HEK293T (cell line): ENCODE measurements around the gene DOCK3.
"Not testable (repeated sequence)": the region's sequence is repeated elsewhere in the genome, so short reads cannot be mapped to it uniquely, and the experiment has no call there.

Experiments used
- CTCF ChIA-PET: fragments of 350-600 bp; formaldehyde crosslinking; extraction: SDS; loops from one replicate; lab custom pipeline; 2021; ENCODE audit warnings: antibody characterized with exemption, inconsistent platforms; lab: Yijun Ruan, JAX
- POLR2A ChIA-PET: fragments of 350-600 bp; formaldehyde crosslinking; extraction: SDS; loops from one replicate; lab custom pipeline; 2020; ENCODE audit warnings: antibody characterized with exemption, inconsistent platforms; lab: Yijun Ruan, JAX
- DNase-seq: peaks from one replicate; pipeline ENCODE4 v3.0.0; 2012; ENCODE audit warnings: mixed read lengths; ENCODE audit errors: extremely low spot score
- ARNT ChIP-seq: fragments of 450-650 bp; IDR thresholded peaks from 2 replicates; pipeline ENCODE4 v1.6.1; 2017; ENCODE audit warnings: mild to moderate bottlenecking
- BHLHE40 ChIP-seq: fragments of 450-650 bp; IDR thresholded peaks from 2 replicates; pipeline ENCODE4 v1.6.1; 2016; ENCODE audit warnings: mild to moderate bottlenecking, moderate library complexity, borderline replicate concordance
- CTBP1 ChIP-seq: fragments of 450-650 bp; IDR thresholded peaks from 2 replicates; pipeline ENCODE4 v1.6.1; 2016; ENCODE audit warnings: borderline replicate concordance
- ELF4 ChIP-seq: fragments of 450-650 bp; IDR thresholded peaks from 2 replicates; pipeline ENCODE4 v1.6.1; 2017; ENCODE audit warnings: antibody characterized with exemption
- FOXA1 ChIP-seq: fragments of 450-650 bp; IDR thresholded peaks from 2 replicates; pipeline ENCODE4 v1.6.1; 2016; ENCODE audit warnings: mild to moderate bottlenecking
- FOXK2 ChIP-seq: fragments of 450-650 bp; IDR thresholded peaks from 2 replicates; pipeline ENCODE4 v1.6.1; 2016; ENCODE audit warnings: mild to moderate bottlenecking
- FOXM1 ChIP-seq: fragments of 450-650 bp; IDR thresholded peaks from 2 replicates; pipeline ENCODE4 v1.6.1; 2017; ENCODE audit warnings: mild to moderate bottlenecking, borderline replicate concordance
- HDGF ChIP-seq: fragments of 450-650 bp; IDR thresholded peaks from 2 replicates; pipeline ENCODE4 v1.6.1; 2017; ENCODE audit warnings: antibody characterized with exemption, borderline replicate concordance
- L3MBTL2 ChIP-seq: fragments of 450-650 bp; conservative IDR thresholded peaks from 2 replicates; pipeline ENCODE4 v1.6.1; 2016; ENCODE audit warnings: mild to moderate bottlenecking
- LEF1 ChIP-seq: fragments of 450-650 bp; IDR thresholded peaks from 2 replicates; pipeline ENCODE4 v1.6.1; 2017; ENCODE audit warnings: mild to moderate bottlenecking, borderline replicate concordance
- NFRKB ChIP-seq: fragments of 450-650 bp; IDR thresholded peaks from 2 replicates; pipeline ENCODE4 v1.6.1; 2016; ENCODE audit warnings: mild to moderate bottlenecking, moderate library complexity
- SP1 ChIP-seq: fragments of 450-650 bp; IDR thresholded peaks from 2 replicates; pipeline ENCODE4 v1.6.1; 2017
- SUZ12 ChIP-seq: fragments of 450-650 bp; IDR thresholded peaks from 2 replicates; pipeline ENCODE4 v1.6.1; 2016; ENCODE audit warnings: mild to moderate bottlenecking
- TARDBP ChIP-seq: fragments of 450-650 bp; IDR thresholded peaks from 2 replicates; pipeline ENCODE4 v1.6.1; 2016
- ZNF384 ChIP-seq: fragments of 450-650 bp; IDR thresholded peaks from 2 replicates; pipeline ENCODE4 v1.6.1; 2016
- TF ChIP-seq, protein P1 (sequence below): fragments of 450-650 bp; IDR thresholded peaks from 2 replicates; pipeline ENCODE4 v1.6.1; 2016

The DOCK3 gene

DNA sequence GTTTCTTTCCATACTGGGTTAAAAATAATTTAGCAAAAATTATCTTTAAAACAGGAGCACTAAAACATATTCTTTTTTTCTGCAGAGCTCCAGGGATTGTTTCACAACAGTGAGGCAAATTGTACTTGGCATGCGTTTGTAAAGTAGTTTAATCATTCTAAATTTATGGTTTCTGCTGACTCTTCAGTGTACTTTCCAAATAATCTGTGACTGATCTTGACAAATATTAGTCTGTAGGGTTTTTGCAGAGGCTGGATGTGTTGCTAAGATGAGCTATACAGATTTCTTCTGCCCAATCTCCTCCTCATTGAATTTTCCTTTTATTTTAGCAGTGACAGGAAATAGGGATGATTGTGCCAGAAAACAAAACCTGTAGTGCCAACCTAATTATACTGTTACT lies 382.4 kb downstream of the DOCK3 start:
- CTCF ChIA-PET = no interaction called here
- no peak for DNase-seq
- POLR2A ChIA-PET = no interaction called here
- TF ChIP-seq BHLHE40 (no peak), NFRKB (no peak), LEF1 (no peak), TARDBP (no peak), ARNT (no peak), FOXK2 (no peak), ZNF384 (no peak), HDGF (no peak), FOXA1 (no peak), SP1 (no peak), ELF4 (no peak), L3MBTL2 (no peak), FOXM1 (no peak), CTBP1 (no peak), SUZ12 (no peak)
- TF ChIP-seq, protein P1, sequence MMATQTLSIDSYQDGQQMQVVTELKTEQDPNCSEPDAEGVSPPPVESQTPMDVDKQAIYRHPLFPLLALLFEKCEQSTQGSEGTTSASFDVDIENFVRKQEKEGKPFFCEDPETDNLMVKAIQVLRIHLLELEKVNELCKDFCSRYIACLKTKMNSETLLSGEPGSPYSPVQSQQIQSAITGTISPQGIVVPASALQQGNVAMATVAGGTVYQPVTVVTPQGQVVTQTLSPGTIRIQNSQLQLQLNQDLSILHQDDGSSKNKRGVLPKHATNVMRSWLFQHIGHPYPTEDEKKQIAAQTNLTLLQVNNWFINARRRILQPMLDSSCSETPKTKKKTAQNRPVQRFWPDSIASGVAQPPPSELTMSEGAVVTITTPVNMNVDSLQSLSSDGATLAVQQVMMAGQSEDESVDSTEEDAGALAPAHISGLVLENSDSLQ = no peak

DNA sequence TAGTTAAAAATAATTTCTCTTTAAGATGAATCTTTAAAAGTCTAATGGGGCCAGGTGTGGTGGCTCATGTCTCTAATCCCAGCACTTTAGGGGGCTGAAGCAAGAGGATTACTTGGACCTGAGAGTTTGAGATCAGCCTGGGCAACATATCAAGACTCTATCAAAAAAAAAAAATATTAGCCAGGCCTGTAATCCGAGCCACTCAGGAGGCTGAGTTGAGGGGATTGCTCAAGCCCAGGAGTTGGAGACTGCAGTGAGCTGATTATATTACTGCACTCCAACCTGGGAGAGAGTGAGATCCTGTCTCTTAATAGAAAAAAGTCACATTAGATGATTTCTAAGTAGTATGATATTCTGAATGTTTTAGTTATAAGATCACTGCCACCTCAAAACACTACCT lies 388.3 kb downstream of the DOCK3 start:
- ChIA-PET POLR2A (interaction anchor here (0.6 kb wide), 1 partner anchor 245 kb away, joined by 3 read pairs; no protein-coding TSS in a partner anchor), CTCF (no interaction called here)
- no peak for TF ChIP-seq BHLHE40
- no peak for TF ChIP-seq FOXA1
- no peak for TF ChIP-seq NFRKB
- no peak for TF ChIP-seq ARNT
- TF ChIP-seq SUZ12 = no peak
- no peak for TF ChIP-seq FOXM1
- TF ChIP-seq, protein P1 = no peak
- no peak for TF ChIP-seq ELF4
- TF ChIP-seq L3MBTL2 = no peak
- TF ChIP-seq SP1 = no peak
- no peak for TF ChIP-seq ZNF384
- TF ChIP-seq TARDBP = no peak
- TF ChIP-seq FOXK2 = no peak
- TF ChIP-seq HDGF = no peak
- no peak for TF ChIP-seq LEF1
- no peak for TF ChIP-seq CTBP1
- DNase-seq = no peak

DNA sequence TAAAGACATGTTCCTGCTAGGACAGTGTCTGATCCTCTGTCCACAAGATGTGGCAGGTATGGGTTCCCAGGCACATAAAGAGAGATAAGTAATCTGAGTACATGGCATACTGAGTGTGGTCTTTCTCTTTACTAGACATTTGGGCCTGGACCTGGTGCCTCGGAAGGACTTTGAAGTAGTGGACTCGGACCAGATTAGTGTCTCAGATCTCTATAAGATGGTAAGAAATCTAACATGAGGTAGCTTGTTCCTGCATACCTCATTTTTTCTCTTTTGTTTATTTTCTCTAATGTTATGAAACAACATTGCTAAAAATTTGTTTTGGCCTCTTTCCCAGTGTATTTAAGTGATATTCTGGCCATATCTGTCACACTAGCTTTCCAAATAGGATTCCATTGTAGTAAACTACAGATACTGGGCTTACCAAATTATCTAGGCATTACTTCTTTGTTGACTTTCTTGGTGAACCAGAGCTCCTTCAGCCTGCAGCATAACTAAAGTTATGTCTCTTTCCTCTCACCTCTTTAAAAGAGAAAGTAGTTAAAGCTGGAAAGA lies 400.6 kb downstream of the DOCK3 start:
- DNase-seq = no peak
- TF ChIP-seq FOXA1 (no peak), L3MBTL2 (no peak), HDGF (no peak), ARNT (no peak), TARDBP (no peak)
- ChIA-PET CTCF (interaction anchor here (0.5 to 0.7 kb wide), 3 partner anchors 11 to 1595 kb away, joined by 3 to 4 read pairs (median 3); no protein-coding TSS in a partner anchor), POLR2A (no interaction called here)

DNA sequence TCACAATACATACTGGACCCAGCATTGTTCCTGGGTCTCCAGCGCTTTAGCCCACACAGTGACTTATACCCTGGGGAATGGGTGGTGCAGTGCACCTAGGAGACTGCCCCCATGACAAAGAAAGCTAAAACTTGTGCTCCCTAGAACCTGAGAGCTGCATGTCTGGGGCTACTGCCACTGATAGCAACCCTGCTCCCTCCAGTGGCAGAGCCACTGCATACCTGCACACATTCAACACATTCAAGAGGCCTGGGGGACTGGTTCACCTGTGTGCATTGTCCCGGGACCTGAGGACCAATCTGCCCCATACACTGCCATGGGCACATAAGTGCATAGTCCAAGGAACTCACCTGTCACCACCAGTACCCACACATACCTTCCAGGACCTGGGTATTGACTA lies 407.6 kb downstream of the DOCK3 start:
- no peak for TF ChIP-seq TARDBP
- TF ChIP-seq, protein P1 = no peak
- TF ChIP-seq ZNF384 = no peak
- no peak for TF ChIP-seq FOXA1
- TF ChIP-seq CTBP1 = no peak
- no peak for TF ChIP-seq SP1
- no peak for TF ChIP-seq L3MBTL2
- TF ChIP-seq FOXM1 = no peak
- no peak for TF ChIP-seq BHLHE40
- TF ChIP-seq HDGF = no peak
- TF ChIP-seq SUZ12 = no peak
- ChIA-PET CTCF (no interaction called here), POLR2A (no interaction called here)
- DNase-seq = no peak

DNA sequence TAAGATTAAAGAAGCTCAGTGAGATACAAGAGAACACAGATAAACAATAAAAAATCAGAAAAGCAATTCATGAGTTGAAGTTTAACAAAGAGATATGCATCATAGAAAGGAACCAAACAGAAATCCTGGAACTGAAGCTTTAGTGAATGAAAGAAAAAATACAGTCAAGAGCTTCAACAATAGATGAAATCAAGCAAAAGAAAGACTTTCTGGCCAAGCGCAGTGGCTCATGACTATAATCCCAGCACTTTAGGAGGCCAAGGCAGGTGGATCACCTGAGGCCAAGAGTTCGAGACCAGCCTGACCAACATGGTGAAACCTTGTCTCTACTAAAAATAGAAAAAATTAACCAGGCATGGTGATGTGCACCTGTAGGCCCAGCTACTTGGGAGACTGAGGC lies 408.8 kb downstream of the DOCK3 start:
- TF ChIP-seq FOXK2 (no peak), TARDBP (no peak), CTBP1 (no peak), ZNF384 (no peak), SUZ12 (no peak), HDGF (no peak), BHLHE40 (no peak), NFRKB (no peak), FOXM1 (no peak), ELF4 (no peak), SP1 (no peak), ARNT (no peak), LEF1 (no peak), FOXA1 (no peak), L3MBTL2 (no peak)
- TF ChIP-seq, protein P1 = no peak
- ChIA-PET CTCF (no interaction called here), POLR2A (no interaction called here)
- no peak for DNase-seq

DNA sequence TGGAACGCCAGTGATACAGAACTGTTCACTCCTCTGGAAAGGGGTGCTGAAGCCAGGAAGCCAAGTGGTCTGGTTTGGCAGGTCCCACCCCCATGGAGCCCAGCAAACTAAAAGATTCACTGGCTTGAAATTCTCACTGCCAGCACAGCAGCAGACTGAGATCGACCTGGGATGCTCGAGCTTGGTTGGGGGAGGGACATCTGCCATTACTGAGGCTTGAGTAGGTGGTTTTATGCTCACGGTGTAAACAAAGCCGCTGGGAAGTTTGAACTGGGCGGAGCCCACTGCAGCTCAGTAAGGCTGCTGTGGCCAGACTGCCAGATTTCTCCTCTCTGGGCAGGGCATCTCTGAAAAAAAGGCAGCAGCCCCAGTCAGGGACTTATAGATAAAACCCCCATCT lies 417.4 kb downstream of the DOCK3 start:
- DNase-seq, POLR2A ChIA-PET, CTCF ChIA-PET: not testable (repeated sequence)

DNA sequence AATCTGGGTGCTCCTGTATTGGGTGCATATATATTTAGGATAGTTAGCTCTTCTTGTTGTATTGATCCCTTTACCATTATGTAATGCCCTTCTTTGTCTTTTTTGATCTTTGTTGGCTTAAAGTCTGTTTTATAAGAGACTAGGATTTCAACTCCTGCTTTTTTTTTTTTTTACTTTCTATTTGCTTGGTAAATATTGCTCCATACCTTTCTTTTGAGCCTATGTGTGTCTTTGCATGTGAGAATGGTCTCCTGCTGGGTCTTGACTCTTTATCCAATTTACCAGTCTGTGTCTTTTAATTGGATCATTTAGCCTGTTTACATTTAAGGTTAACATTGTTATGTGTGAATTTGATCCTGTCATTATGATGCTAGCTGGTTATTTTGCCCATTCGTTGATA lies 420.1 kb downstream of the DOCK3 start:
- DNase-seq, POLR2A ChIA-PET, CTCF ChIA-PET: not testable (repeated sequence)
